HCT116 (cell line): ENCODE measurements around the gene FRAS1. TPM values are rescaled to one million over a fixed set of nuclear protein-coding genes. Genes with fewer than 3 reads are reported as not detected.

Experiments
- ATAC-seq: fragments of 200-7000 bp; cut with Tn5 transposase; 2 replicates; pipeline ENCODE4 v1.9.1; 2020; ENCODE audit warnings: mild to moderate bottlenecking, moderate library complexity
- BruUV-seq: library from RNA; stranded (reverse); fragments of 400-500 nt; replicated peaks from 2 replicates; lab custom pipeline; 2021; lab: Mats Ljungman, UMichigan
- CTCF ChIA-PET: fragments of 300-600 bp; sonication (Branson Sonifier 250); formaldehyde crosslinking; loops from one replicate; lab custom pipeline; 2021; ENCODE audit warnings: antibody characterized with exemption; lab: Charles Lee
- POLR2A ChIA-PET: fragments of 300-600, 350-600 bp; sonication (Branson Sonifier 250); formaldehyde crosslinking; loops from one replicate; lab custom pipeline; 2021; ENCODE audit warnings: antibody characterized with exemption; lab: Charles Lee
- RAD21 ChIA-PET, 2 experiments: fragments of 300-600 bp; sonication (Branson Sonifier 250); formaldehyde crosslinking; loops; one replicate each; lab custom pipeline; 2023; ENCODE audit warnings: low total read pairs in 2 of 2; ENCODE audit not compliant: uncharacterized antibody in 2 of 2, unreplicated experiment in 2 of 2, low non-redundant PET in 1 of 2; lab: Charles Lee
- DNase-seq: peaks from one replicate; pipeline ENCODE4 v3.0.0-alpha.2; 2010; ENCODE audit warnings: low read depth, low spot score
- H2AFZ ChIP-seq: fragments of 200-600 bp; shearing (Covaris generic), sonication (generic); 2 replicates; pipeline ENCODE4 v1.6.1; 2017; ENCODE audit warnings: low read depth, mixed run types, mixed read lengths, antibody characterized with exemption, low read length; ENCODE audit not compliant: poor library complexity, severe bottlenecking
- H3K27ac ChIP-seq: 2 replicates; pipeline ENCODE4 v1.5.1; 2012; ENCODE audit warnings: low read depth, low read length
- H3K27me3 ChIP-seq: fragments of 200-600 bp; sonication (generic); 2 replicates; pipeline ENCODE4 v1.6.1; 2016; ENCODE audit warnings: mixed run types, low read length, mixed read lengths; ENCODE audit not compliant: insufficient read depth
- H3K36me3 ChIP-seq, 2 experiments: fragments of 200-500 bp in 1 of 2; fragments of 200-600 bp in 1 of 2; sonication (Bioruptor generic) in 1 of 2; sonication (generic) in 1 of 2; 2 replicates each; pipeline versions ENCODE4 v1.5.1 to v1.6.1; 2014 to 2016; ENCODE audit warnings: low read length in 2 of 2, inconsistent platforms in 1 of 2, mixed read lengths in 1 of 2, mixed run types in 1 of 2; ENCODE audit not compliant: insufficient read depth in 2 of 2, control insufficient read depth in 1 of 2
- H3K4me1 ChIP-seq, 2 experiments: fragments of 200-600 bp in 1 of 2; sonication (generic) in 1 of 2; 2 replicates each; pipeline versions ENCODE4 v1.5.1 to v1.6.1; 2012 to 2017; ENCODE audit warnings: low read length in 2 of 2, inconsistent platforms in 1 of 2, mild to moderate bottlenecking in 1 of 2, mixed read lengths in 1 of 2, mixed run types in 1 of 2, moderate library complexity in 1 of 2; ENCODE audit not compliant: insufficient read depth in 2 of 2, control insufficient read depth in 1 of 2
- H3K4me2 ChIP-seq: fragments of 200-600 bp; sonication (generic); 2 replicates; pipeline ENCODE4 v1.6.1; 2017; ENCODE audit warnings: mixed run types, low read length, mixed read lengths
- H3K4me3 ChIP-seq, 2 experiments: fragments of 200-600 bp in 1 of 2; sonication (generic) in 1 of 2; replicated peaks in 1 of 2; 2 replicates each; pipeline ENCODE4 v1.5.1; 2011 to 2016; ENCODE audit warnings: low read length in 2 of 2, control low read depth in 1 of 2, low read depth in 1 of 2, mild to moderate bottlenecking in 1 of 2, mixed read lengths in 1 of 2, mixed run types in 1 of 2
- H3K79me2 ChIP-seq: fragments of 200-600 bp; sonication (generic); 2 replicates; pipeline ENCODE4 v1.6.1; 2017; ENCODE audit warnings: mild to moderate bottlenecking, mixed run types, low read length, moderate library complexity, mixed read lengths; ENCODE audit not compliant: insufficient read depth
- H3K9ac ChIP-seq: fragments of 200-600 bp; sonication (generic); 2 replicates; pipeline ENCODE4 v1.6.1; 2016; ENCODE audit warnings: low read length, mixed read lengths
- H3K9me2 ChIP-seq: fragments of 200-600 bp; sonication (generic), shearing (Covaris generic); 2 replicates; pipeline ENCODE4 v1.6.1; 2017; ENCODE audit warnings: mixed run types, mild to moderate bottlenecking, moderate library complexity; ENCODE audit not compliant: insufficient read depth
- H3K9me3 ChIP-seq, 2 experiments: fragments of 200-500 bp in 1 of 2; fragments of 200-600 bp in 1 of 2; sonication (Bioruptor generic) in 1 of 2; sonication (generic) in 1 of 2; 2 replicates each; pipeline ENCODE4 v1.6.1; 2014 to 2017; ENCODE audit warnings: low read length in 2 of 2, mixed read lengths in 2 of 2, inconsistent platforms in 1 of 2, low read depth in 1 of 2, mild to moderate bottlenecking in 1 of 2, mixed run types in 1 of 2, moderate library complexity in 1 of 2; ENCODE audit not compliant: control insufficient read depth in 1 of 2, insufficient read depth in 1 of 2
- H4K20me1 ChIP-seq: fragments of 200-600 bp; sonication (generic), shearing (Covaris generic); 2 replicates; pipeline ENCODE4 v1.6.1; 2017; ENCODE audit warnings: mixed run types, mild to moderate bottlenecking, moderate library complexity; ENCODE audit not compliant: insufficient read depth
- CBX3 ChIP-seq: IDR thresholded peaks from 2 replicates; pipeline ENCODE4 v1.6.1; 2012; ENCODE audit warnings: low read depth
- CEBPB ChIP-seq: IDR thresholded peaks from 2 replicates; pipeline ENCODE4 v1.6.1; 2012; ENCODE audit warnings: low read depth
- EGR1 ChIP-seq: IDR thresholded peaks from 2 replicates; pipeline ENCODE4 v1.6.1; 2012; ENCODE audit warnings: low read depth
- JUND ChIP-seq: IDR thresholded peaks from 2 replicates; pipeline ENCODE4 v1.6.1; 2012
- SP1 ChIP-seq: IDR thresholded peaks from 2 replicates; pipeline ENCODE4 v1.6.1; 2012; ENCODE audit warnings: low read depth
- YY1 ChIP-seq: IDR thresholded peaks from 2 replicates; pipeline ENCODE4 v1.6.1; 2011; ENCODE audit warnings: low read length, low read depth, moderate library complexity, mild to moderate bottlenecking; ENCODE audit not compliant: insufficient replicate concordance; ENCODE audit errors: extremely low read depth
- ZBTB33 ChIP-seq: IDR thresholded peaks from 2 replicates; pipeline ENCODE4 v1.6.1; 2011; ENCODE audit warnings: mild to moderate bottlenecking, low read length, moderate library complexity; ENCODE audit not compliant: insufficient replicate concordance; ENCODE audit errors: extremely low read depth
- ZNF274 ChIP-seq: fragments of 200-500 bp; sonication (Bioruptor generic); IDR thresholded peaks from 2 replicates; pipeline ENCODE4 v1.6.1; 2014; ENCODE audit warnings: mild to moderate bottlenecking, low read depth, low read length, inconsistent platforms
- intact Hi-C: fragments of 100-400 bp; cut with micrococcal nuclease; formaldehyde crosslinking; loops from 2 replicates; pipeline ENCODE4 v1.10.0; 2022
- total RNA-seq: library from RNA; stranded (reverse); gene quantifications from one replicate; pipeline ENCODE4 v1.2.1, GENCODE V29; 2021; ENCODE audit not compliant: unreplicated experiment

Gene FRAS1
- total RNA-seq, 1 experiment from 2014 or later = 33.5 TPM

DNA sequence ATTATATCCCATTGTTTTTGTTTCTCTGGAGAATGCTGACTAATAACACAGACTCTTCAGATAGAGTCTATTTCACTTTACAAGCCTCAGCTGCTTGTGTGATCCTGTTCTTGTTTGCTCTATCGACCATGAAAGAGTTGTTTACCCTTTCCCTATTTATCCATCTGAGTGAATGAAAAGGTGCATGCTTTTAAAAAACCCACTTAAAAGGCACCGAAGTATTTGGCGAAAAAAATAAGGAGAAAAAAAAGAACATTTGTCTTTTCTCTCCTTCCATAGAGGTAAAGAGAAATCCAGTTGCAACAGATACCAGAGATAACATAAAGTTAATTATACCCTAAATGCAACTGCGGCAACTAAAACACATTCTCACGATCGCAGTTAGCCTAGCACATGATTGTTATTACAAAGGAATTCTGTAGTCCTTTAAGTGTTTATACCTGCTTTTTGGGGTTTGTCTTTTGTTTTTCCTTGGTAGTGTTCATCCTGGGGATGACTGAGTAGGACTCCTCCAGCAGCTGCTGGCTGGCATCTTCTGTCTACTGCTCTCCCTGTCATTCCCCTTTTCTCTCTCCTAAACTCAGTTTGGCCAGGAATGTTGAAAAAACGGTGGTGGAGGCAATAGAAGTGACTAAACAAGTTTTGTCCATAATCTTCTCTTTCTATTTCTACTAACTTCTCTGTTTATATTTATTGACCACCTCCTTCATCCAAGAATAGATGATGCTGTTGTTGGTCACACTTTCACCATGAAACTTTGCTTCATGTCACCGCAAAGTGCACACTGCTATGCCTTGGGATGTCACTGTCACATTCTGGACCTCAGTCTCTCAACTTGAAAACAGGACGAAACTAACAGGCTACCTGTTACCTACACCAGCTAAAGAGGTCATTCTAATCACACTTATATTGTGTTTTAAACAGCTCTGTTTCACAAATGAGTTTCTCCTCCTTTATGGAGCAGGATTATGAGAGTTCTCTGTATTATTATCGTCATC, 41.9 kb upstream of the FRAS1 start:
- CTCF ChIA-PET = no interaction called here
- RAD21 ChIA-PET = no interaction called here
- H3K9me2 ChIP-seq = no peaks in the 10 kb centered on the region
- ATAC-seq (no peak), DNase-seq (no peak)
- peaks cover 0 to 4% of the 10 kb centered on the region in 2 experiments; a peak in 2 of 4 replicates for H3K9me3 ChIP-seq
- H3K79me2 ChIP-seq = no peaks in the 10 kb centered on the region
- H3K4me2 ChIP-seq = no peak overlapping the region
- no peak for TF ChIP-seq JUND
- no peak for TF ChIP-seq CBX3
- no peak for TF ChIP-seq EGR1
- TF ChIP-seq SP1 = no peak
- TF ChIP-seq ZBTB33 = no peak
- TF ChIP-seq ZNF274 = no peak
- no peak for TF ChIP-seq CEBPB
- TF ChIP-seq YY1 = no peak
- no peak overlapping the region for H2AFZ ChIP-seq
- H3K4me1 ChIP-seq = no peaks in the 10 kb centered on the region
- BruUV-seq = no TSS peak
- H3K36me3 ChIP-seq = no peaks in the 10 kb centered on the region
- H3K27ac ChIP-seq = no peak overlapping the region
- no peak overlapping the region for H3K4me3 ChIP-seq
- POLR2A ChIA-PET = no interaction called here
- no peaks in the 10 kb centered on the region for H3K27me3 ChIP-seq
- no peak overlapping the region for H3K9ac ChIP-seq
- intact Hi-C loops = no loop called here
- H4K20me1 ChIP-seq = no peaks in the 10 kb centered on the region
